ENCODE measurements around the gene EXT2.

EXT2 gene

GRCh38 chr11:44205352-44205751 is 109.9 kb downstream of the EXT2 start:
- TF ChIP-seq CTCF (IDR thresholded peaks at IDR 0.05; ENCODE audit: low read depth, low read length, missing control alignments) = no peak
- no peak for DNase-seq (ENCODE audit: low read depth)
- in situ Hi-C loops (cut with HindIII; ENCODE audit: low sequenced_read_pairs) = no loop called here
- no peak overlapping the region for H3K4me3 ChIP-seq (ENCODE audit: low read depth, low read length)

GRCh38 chr11:44205836-44206235 is 110.4 kb downstream of the EXT2 start:
- TF ChIP-seq CTCF (IDR thresholded peaks at IDR 0.05; ENCODE audit: low read depth, low read length, missing control alignments) = no peak
- DNase-seq (ENCODE audit: low read depth) = no peak
- no peak overlapping the region for H3K4me3 ChIP-seq (ENCODE audit: low read depth, low read length)
- in situ Hi-C loops (cut with HindIII; ENCODE audit: low sequenced_read_pairs) = no loop called here

GRCh38 chr11:44207292-44207691 is 111.8 kb downstream of the EXT2 start:
- in situ Hi-C loops (cut with HindIII; ENCODE audit: low sequenced_read_pairs) = no loop called here
- TF ChIP-seq CTCF (IDR thresholded peaks at IDR 0.05; ENCODE audit: low read depth, low read length, missing control alignments) = no peak
- DNase-seq (ENCODE audit: low read depth) = no peak
- H3K4me3 ChIP-seq (ENCODE audit: low read depth, low read length) = no peak overlapping the region

- no peak for TF ChIP-seq CTCF (IDR thresholded peaks at IDR 0.05; ENCODE audit: low read depth, low read length, missing control alignments)
- in situ Hi-C loops (cut with HindIII; ENCODE audit: low sequenced_read_pairs) = no loop called here
- no peak for DNase-seq (ENCODE audit: low read depth)
- no peak overlapping the region for H3K4me3 ChIP-seq (ENCODE audit: low read depth, low read length)
Observed at GRCh38 chr11:44208976-44209603, 113.6 kb downstream of the EXT2 start.

GRCh38 chr11:44212128-44212527 is 116.7 kb downstream of the EXT2 start:
- DNase-seq (ENCODE audit: low read depth) = no peak
- TF ChIP-seq CTCF (IDR thresholded peaks at IDR 0.05; ENCODE audit: low read depth, low read length, missing control alignments) = no peak
- in situ Hi-C loops (cut with HindIII; ENCODE audit: low sequenced_read_pairs) = no loop called here
- H3K4me3 ChIP-seq (ENCODE audit: low read depth, low read length) = no peak overlapping the region

GRCh38 chr11:44213148-44213547 is 117.7 kb downstream of the EXT2 start:
- DNase-seq (ENCODE audit: low read depth) = no peak
- H3K4me3 ChIP-seq (ENCODE audit: low read depth, low read length) = no peak overlapping the region
- TF ChIP-seq CTCF (IDR thresholded peaks at IDR 0.05; ENCODE audit: low read depth, low read length, missing control alignments) = no peak
- in situ Hi-C loops (cut with HindIII; ENCODE audit: low sequenced_read_pairs) = no loop called here

Measured in astrocyte of the cerebellum (primary cell).